GM12878 (cell line): ENCODE data around the gene SLC19A1. TPM values are rescaled to one million over a fixed set of nuclear protein-coding genes. Genes with fewer than 3 reads are reported as not detected.
A peak's percentile ranks its signal among the peaks of the same experiment; 100 is the strongest.

ENCODE experiments used
- ATAC-seq: fragments of 200-7000 bp; cut with Tn5 transposase; 3 replicates; pipeline ENCODE4 v1.9.1; 2020; ENCODE audit warnings: mild to moderate bottlenecking, moderate library complexity
- BruUV-seq: library from RNA; stranded (reverse); fragments of 400-500 nt; replicated peaks from 2 replicates; lab custom pipeline; 2021; lab: Mats Ljungman, UMichigan
- CTCF ChIA-PET: fragments of 300-600 bp; sonication (Branson Sonifier 250); formaldehyde crosslinking; extraction: SDS; loops from one replicate; lab custom pipeline; 2021; ENCODE audit warnings: inconsistent platforms; lab: Yijun Ruan, JAX
- POLR2A ChIA-PET: fragments of 350-600 bp; formaldehyde crosslinking; extraction: SDS; loops from one replicate; lab custom pipeline; 2021; ENCODE audit warnings: inconsistent platforms; lab: Charles Lee
- RAD21 ChIA-PET: fragments of 300-600 bp; sonication (Branson Sonifier 250); formaldehyde crosslinking; loops from one replicate; lab custom pipeline; 2023; ENCODE audit warnings: antibody characterized with exemption; ENCODE audit not compliant: unreplicated experiment; lab: Charles Lee
- SMC1A ChIA-PET: fragments of 300-600 bp; sonication (Branson Sonifier 250); formaldehyde crosslinking; loops from one replicate; lab custom pipeline; 2023; ENCODE audit not compliant: unreplicated experiment, uncharacterized antibody; lab: Charles Lee
- DNase-seq: peaks from one replicate; pipeline ENCODE4 v3.0.0-alpha.2; 2011; ENCODE audit warnings: low read depth, low spot score
- FAIRE-seq: peaks from 3 replicates; lab custom pipeline; 2011; peaks lifted over from hg19 to GRCh38; lab: Jason Lieb, UNC
- H2AFZ ChIP-seq: 2 replicates; pipeline ENCODE4 v1.6.0; 2011; ENCODE audit warnings: low read depth, low read length, control low read depth; ENCODE audit not compliant: control insufficient read depth
- H3K27ac ChIP-seq: 2 replicates; pipeline ENCODE4 v1.5.1; 2011; ENCODE audit warnings: control low read depth; ENCODE audit not compliant: control insufficient read depth, insufficient read depth
- H3K27me3 ChIP-seq, 2 experiments: replicated peaks in 1 of 2; 2 replicates each; pipeline versions ENCODE4 v1.6.0 to v1.6.1; 2011; ENCODE audit warnings: low read length in 1 of 2; ENCODE audit not compliant: control insufficient read depth in 2 of 2, insufficient read depth in 2 of 2
- H3K36me3 ChIP-seq, 2 experiments: 2 replicates each; pipeline ENCODE4 v1.5.1; 2011; ENCODE audit warnings: low read length in 1 of 2; ENCODE audit not compliant: control insufficient read depth in 2 of 2, insufficient read depth in 2 of 2
- H3K4me1 ChIP-seq: 2 replicates; pipeline ENCODE4 v1.6.1; 2011; ENCODE audit warnings: mild to moderate bottlenecking, low read length, moderate library complexity, mixed read lengths; ENCODE audit not compliant: control insufficient read depth, insufficient read depth
- H3K4me2 ChIP-seq: 2 replicates; pipeline ENCODE4 v1.6.0; 2011; ENCODE audit warnings: control low read depth; ENCODE audit not compliant: control insufficient read depth, insufficient read depth
- H3K4me3 ChIP-seq: fragments of 200-600 bp; sonication (generic); 2 replicates; pipeline ENCODE4 v1.5.1; 2016
- H3K79me2 ChIP-seq: 2 replicates; pipeline ENCODE4 v1.6.0; 2011; ENCODE audit warnings: low read length; ENCODE audit not compliant: control insufficient read depth, insufficient read depth
- H3K9ac ChIP-seq: 2 replicates; pipeline ENCODE4 v1.8.0; 2011; ENCODE audit warnings: low read length, control low read depth, mixed read lengths; ENCODE audit not compliant: control insufficient read depth, insufficient read depth
- H3K9me3 ChIP-seq: replicated peaks from 3 replicates; pipeline ENCODE4 v1.5.1; 2011; ENCODE audit warnings: mild to moderate bottlenecking, low read length; ENCODE audit not compliant: control insufficient read depth, insufficient read depth
- H4K20me1 ChIP-seq: 2 replicates; pipeline ENCODE4 v1.6.0; 2011; ENCODE audit not compliant: control insufficient read depth, insufficient read depth
- ASH2L ChIP-seq: fragments of 300-600, 200-600 bp; sonication (generic); IDR thresholded peaks from 2 replicates; pipeline ENCODE4 v1.6.1; 2017; ENCODE audit warnings: low read depth, mild to moderate bottlenecking, borderline replicate concordance
- CBX3 ChIP-seq: fragments of 200-600 bp; sonication (generic); IDR thresholded peaks from 2 replicates; pipeline ENCODE4 v1.6.1; 2016; ENCODE audit warnings: low read depth, borderline replicate concordance
- CHD1 ChIP-seq: IDR thresholded peaks from 2 replicates; pipeline ENCODE4 v1.6.1; 2012; ENCODE audit warnings: low read depth, low read length, improper control_type of control experiment
- CTCF ChIP-seq, 3 experiments: IDR thresholded peaks in 2 of 3; conservative IDR thresholded peaks in 1 of 3; 2 replicates each; pipeline ENCODE4 v1.5.1; 2011; ENCODE audit warnings: low read depth in 3 of 3, low read length in 3 of 3, mild to moderate bottlenecking in 3 of 3, control low read depth in 2 of 3, moderate library complexity in 2 of 3, inconsistent platforms in 1 of 3, mixed read lengths in 1 of 3; ENCODE audit not compliant: control insufficient read depth in 2 of 3, insufficient read depth in 1 of 3; ENCODE audit errors: extremely low read depth in 1 of 3
- DPF2 ChIP-seq: fragments of 450-650 bp; IDR thresholded peaks from 2 replicates; pipeline ENCODE4 v1.6.1; 2017; ENCODE audit warnings: mild to moderate bottlenecking
- KDM1A ChIP-seq: fragments of 200-600 bp; sonication (generic); IDR thresholded peaks from 2 replicates; pipeline ENCODE4 v1.6.1; 2016; ENCODE audit warnings: borderline replicate concordance
- MYB ChIP-seq: fragments of 150-350 bp; IDR thresholded peaks from 2 replicates; pipeline ENCODE4 v1.6.1; 2014; ENCODE audit warnings: mild to moderate bottlenecking, low read depth, low read length, borderline replicate concordance
- NBN ChIP-seq: fragments of 450-650 bp; IDR thresholded peaks from 2 replicates; pipeline ENCODE4 v1.6.1; 2016
- NR2F1 ChIP-seq: fragments of 450-650 bp; conservative IDR thresholded peaks from 2 replicates; pipeline ENCODE4 v1.6.1; 2017; ENCODE audit warnings: mild to moderate bottlenecking
- POU2F2 ChIP-seq: IDR thresholded peaks from 3 replicates; pipeline ENCODE4 v1.6.1; 2011; ENCODE audit warnings: low read depth, mild to moderate bottlenecking, low read length, borderline replicate concordance
- RAD21 ChIP-seq: IDR thresholded peaks from 2 replicates; pipeline ENCODE4 v1.6.1; 2011; ENCODE audit warnings: mild to moderate bottlenecking, low read depth, low read length, moderate library complexity; ENCODE audit not compliant: insufficient read depth
- RB1 ChIP-seq: fragments of 450-650 bp; formaldehyde crosslinking; IDR thresholded peaks from 2 replicates; pipeline ENCODE4 v1.6.1; 2017; ENCODE audit warnings: mild to moderate bottlenecking, borderline replicate concordance
- SMARCA5 ChIP-seq: fragments of 450-650 bp; IDR thresholded peaks from 2 replicates; pipeline ENCODE4 v1.6.1; 2017; ENCODE audit warnings: mild to moderate bottlenecking
- SREBF2 ChIP-seq: IDR thresholded peaks from 2 replicates; pipeline ENCODE4 v1.6.1; 2012; ENCODE audit warnings: mild to moderate bottlenecking, low read length
- SRF ChIP-seq, 2 experiments: IDR thresholded peaks; 2 replicates each; pipeline ENCODE4 v1.6.1; 2011; ENCODE audit warnings: low read depth in 2 of 2, low read length in 2 of 2, mild to moderate bottlenecking in 1 of 2, moderate library complexity in 1 of 2
- STAT1 ChIP-seq: fragments of 450-650 bp; conservative IDR thresholded peaks from 2 replicates; pipeline ENCODE4 v1.6.1; 2014; ENCODE audit warnings: antibody characterized with exemption, mild to moderate bottlenecking
- STAT3 ChIP-seq: IDR thresholded peaks from 2 replicates; pipeline ENCODE4 v1.6.1; 2011; ENCODE audit warnings: low read depth, low read length, improper control_type of control experiment
- TARDBP ChIP-seq: IDR thresholded peaks from 2 replicates; pipeline ENCODE4 v1.6.1; 2016; ENCODE audit warnings: borderline replicate concordance
- TCF3 ChIP-seq: IDR thresholded peaks from 2 replicates; pipeline ENCODE4 v1.6.1; 2012; ENCODE audit warnings: low read depth, mild to moderate bottlenecking, low read length, borderline replicate concordance; ENCODE audit not compliant: insufficient read depth
- YBX1 ChIP-seq: fragments of 450-650 bp; IDR thresholded peaks from 2 replicates; pipeline ENCODE4 v1.6.1; 2016; ENCODE audit warnings: antibody characterized with exemption
- ZBED1 ChIP-seq: IDR thresholded peaks from 2 replicates; pipeline ENCODE4 v1.6.1; 2016; ENCODE audit warnings: borderline replicate concordance
- ZBTB4 ChIP-seq: fragments of 450-650 bp; formaldehyde crosslinking; IDR thresholded peaks from 2 replicates; pipeline ENCODE4 v1.4.0; 2022; ENCODE audit warnings: mild to moderate bottlenecking, moderate library complexity
- WGBS: methylation state at CpG from one replicate; pipeline ENCODE4 v1.1.6; 2016; ENCODE audit warnings: low lambda C conversion rate; ENCODE audit not compliant: insufficient replicate concordance, insufficient coverage; ENCODE audit errors: missing lambda C conversion rate; 5-methylcytosine and 5-hydroxymethylcytosine counted together
- in situ Hi-C: fragments of 300-500 bp; cut with MboI; formaldehyde crosslinking; loops from 9 replicates; pipeline ENCODE4 v1.14.3; 2018; ENCODE audit warnings: mixed read lengths
- intact Hi-C: fragments of 100-400 bp; cut with micrococcal nuclease; formaldehyde crosslinking; loops from one replicate; pipeline ENCODE4 v1.14.2; 2022; ENCODE audit not compliant: unreplicated experiment
- polyA plus RNA-seq, 11 experiments: library from polyadenylated mRNA; depleted of rRNA in 4 of 11; unstranded in 6 of 11; stranded (reverse) in 5 of 11; fragments of >200 nt; fragmentation: Nextera tagmentation in 4 of 11; fragmentation: Illumina TruSeq in 1 of 11; extraction: Ambion mirVana in 4 of 11; extraction: Trizol in 1 of 11; gene quantifications; 1 replicate in 1 of 11; 2 replicates in 10 of 11; pipeline versions ENCODE4 v1.2.1 to v1.2.3, GENCODE V29; 2011 to 2016; ENCODE audit warnings: inconsistent platforms in 2 of 11, missing spikeins in 2 of 11, low read depth in 1 of 11
- total RNA-seq, 4 experiments: library from RNA; depleted of rRNA in 3 of 4; stranded (reverse); fragments of >200 nt in 3 of 4; fragmentation: Illumina TruSeq in 1 of 4; extraction: Trizol in 1 of 4; gene quantifications; 2 replicates each; pipeline versions ENCODE4 v1.2.1 to v1.2.3, GENCODE V29; 2013 to 2021

SLC19A1 gene
- total and polyA plus RNA-seq, 10 of the 15 experiments (the other 5 are each of a cell fraction or from before 2014, with no cell fraction given), result 0.42 to 49.7 (median 12.2) TPM

- intact Hi-C loops, result loop anchor here (10.0 kb wide), 2 partner anchors 67 to 347 kb away; partner anchors contain the start of gene SLC19A1
- Histone ChIP-seq H3K4me3 (peak overlapping the region; percentile 58; the same call in 1 of the 2 replicates), H2AFZ (peak overlapping the region; percentile 84), H4K20me1 (no peaks in the 10 kb centered on the region), H3K9me3 (no peaks in the 10 kb centered on the region; the same call in 2 of the 3 replicates), H3K4me2 (peak overlapping the region; percentile 79), H3K4me1 (peaks cover 6% of the 10 kb centered on the region; the same call in 1 of the 2 replicates), H3K27me3 (no peaks in the 10 kb centered on the region), H3K9ac (no peak overlapping the region; the same call in 1 of the 2 replicates), H3K79me2 (no peaks in the 10 kb centered on the region), H3K27ac (no peak overlapping the region), H3K36me3 (no peaks in the 10 kb centered on the region)
- ChIA-PET RAD21 (no interaction called here), CTCF (interaction anchor here (0.6 to 1.0 kb wide), 4 partner anchors 13 to 73 kb away, joined by 3 to 4 read pairs (median 3); no protein-coding TSS in a partner anchor), SMC1A (no interaction called here), POLR2A (no interaction called here)
- ATAC-seq (peak; percentile 90), DNase-seq (no peak), FAIRE-seq (peak; percentile 93)
- 5% methylated on average over 28 of the region's 32 CpGs for WGBS
- no TSS peak for BruUV-seq
- in situ Hi-C loops, result no loop called here
- TF ChIP-seq SREBF2 (no peak), KDM1A (no peak), NBN (0 out of 2 replicates have a peak, but pooled peaks have one; percentile 34), TCF3 (no peak), RAD21 (peak; percentile 52), STAT3 (no peak), ASH2L (no peak), POU2F2 (no peak), SRF (IDR thresholded peaks at IDR 0.05; ENCODE audit: low read depth in 2 of 2, low read length in 2 of 2) (no peak), CHD1 (no peak), SMARCA5 (peak; percentile 75; the same call in 1 of the 2 replicates), NR2F1 (no peak), STAT1 (no peak), TARDBP (no peak), YBX1 (no peak), ZBTB4 (CRISPR knock-in tag) (no peak), DPF2 (no peak), ZBED1 (no peak), MYB (no peak), RB1 (no peak), CBX3 (no peak), CTCF (IDR thresholded peaks at IDR 0.05 in 2 of 3, conservative IDR thresholded peaks at IDR 0.05 in 1 of 3; ENCODE audit: control insufficient read depth in 2 of 3, extremely low read depth in 1 of 3, insufficient read depth in 1 of 3, low read depth in 3 of 3, low read length in 3 of 3) (peak; percentile 76 to 82 (median 79); a peak in 5 of 6 replicates)
Observed at GRCh38 chr21:45478115-45478801, 64.0 kb downstream of the SLC19A1 start.
